ENCODE results near the gene PRRG4.

The PRRG4 gene

DNA sequence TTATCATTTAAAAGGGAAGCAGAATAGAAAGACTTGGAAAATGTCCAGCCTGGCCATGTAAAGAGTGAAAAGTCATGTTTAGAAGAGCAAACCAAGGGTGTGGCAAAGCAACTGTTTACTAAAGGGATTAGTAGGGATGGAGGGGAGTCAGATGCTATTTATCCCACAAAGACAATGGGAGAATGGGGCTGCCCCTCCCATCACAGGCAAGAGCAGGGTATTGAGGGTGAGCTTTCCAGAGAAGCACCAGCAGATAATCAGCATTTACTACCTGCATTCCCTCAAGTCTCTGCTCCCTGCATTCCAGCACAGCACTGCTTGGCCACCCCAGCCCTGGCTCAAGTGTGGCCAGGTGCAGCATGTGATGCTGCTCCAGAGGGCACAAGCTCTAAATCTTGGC lies 44.4 kb downstream of the PRRG4 start:
- Histone ChIP-seq H3K23ac (ENCODE audit: low read length) (no peak overlapping the region), H2BK120ac (ENCODE audit: insufficient read depth, low read length, poor library complexity) (no peak overlapping the region), H3K79me2 (ENCODE audit: control insufficient read depth, insufficient read depth, low read length, poor library complexity) (no peaks in the 10 kb centered on the region), H4K91ac (ENCODE audit: low read depth, low read length) (no peak overlapping the region), H4K12ac (ENCODE audit: low read depth, low read length) (no peak overlapping the region), H3K18ac (ENCODE audit: low read length) (no peak overlapping the region), H3K36me3 (ENCODE audit: control insufficient read depth in 1 of 2, insufficient read depth in 2 of 2, low read length in 2 of 2) (no peaks in the 10 kb centered on the region), H2BK12ac (ENCODE audit: low read length) (no peak overlapping the region), H3K4ac (ENCODE audit: low read depth, low read length) (no peak overlapping the region), H3K27me3 (ENCODE audit: insufficient read depth, low read length) (no peaks in the 10 kb centered on the region), H3K9ac (ENCODE audit: low read length) (no peak overlapping the region), H2AK5ac (ENCODE audit: low read length) (no peak overlapping the region), H3K4me3 (ENCODE audit: low read depth, low read length) (no peak overlapping the region), H3K14ac (ENCODE audit: low read length) (no peak overlapping the region), H3K9me3 (ENCODE audit: insufficient read depth, low read depth, low read length) (no peaks in the 10 kb centered on the region), H3K4me2 (ENCODE audit: low read length) (no peak overlapping the region), H3K79me1 (ENCODE audit: low read length) (no peaks in the 10 kb centered on the region), H4K8ac (ENCODE audit: low read depth, low read length) (no peak overlapping the region), H2BK5ac (ENCODE audit: low read depth, low read length, poor library complexity) (no peak overlapping the region), H2AFZ (ENCODE audit: insufficient read depth, low read length, poor library complexity) (no peak overlapping the region), H3K27ac (ENCODE audit: low read depth, low read length) (no peak overlapping the region), H3K4me1 (ENCODE audit: control insufficient read depth in 1 of 2, insufficient read depth in 2 of 2, low read length in 2 of 2) (no peaks in the 10 kb centered on the region)
- no peak for DNase-seq

DNA sequence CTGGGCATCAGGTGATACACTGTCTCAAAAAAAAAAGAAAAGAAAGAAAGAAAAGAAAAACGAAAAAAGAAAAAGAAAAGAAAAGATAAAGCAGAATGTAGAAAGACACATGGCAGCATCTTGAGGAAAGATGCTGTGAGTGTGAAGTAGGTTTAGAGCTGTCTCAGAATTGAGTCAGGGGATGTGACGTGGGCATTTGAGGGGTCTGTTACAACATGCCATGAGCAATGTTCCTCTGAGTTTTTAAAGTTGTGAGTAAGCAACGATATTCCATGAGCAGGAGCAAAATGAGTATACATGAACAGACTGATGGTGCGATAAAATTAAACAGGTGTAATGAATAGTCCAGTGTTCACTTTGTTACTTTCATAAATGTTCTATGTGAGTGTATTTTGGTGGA lies 51.6 kb downstream of the PRRG4 start:
- Histone ChIP-seq H3K4me1 (ENCODE audit: control insufficient read depth in 1 of 2, insufficient read depth in 2 of 2, low read length in 2 of 2) (no peaks in the 10 kb centered on the region), H2BK120ac (ENCODE audit: insufficient read depth, low read length, poor library complexity) (no peak overlapping the region), H3K4me3 (ENCODE audit: low read depth, low read length) (no peak overlapping the region), H4K12ac (ENCODE audit: low read depth, low read length) (no peak overlapping the region), H3K9me3 (ENCODE audit: insufficient read depth, low read depth, low read length) (no peaks in the 10 kb centered on the region), H3K79me2 (ENCODE audit: control insufficient read depth, insufficient read depth, low read length, poor library complexity) (no peaks in the 10 kb centered on the region), H3K79me1 (ENCODE audit: low read length) (no peaks in the 10 kb centered on the region), H3K18ac (ENCODE audit: low read length) (no peak overlapping the region), H4K8ac (ENCODE audit: low read depth, low read length) (no peak overlapping the region), H2BK12ac (ENCODE audit: low read length) (no peak overlapping the region), H3K36me3 (ENCODE audit: control insufficient read depth in 1 of 2, insufficient read depth in 2 of 2, low read length in 2 of 2) (no peaks in the 10 kb centered on the region), H3K27ac (ENCODE audit: low read depth, low read length) (no peak overlapping the region), H3K14ac (ENCODE audit: low read length) (no peak overlapping the region), H3K23ac (ENCODE audit: low read length) (no peak overlapping the region), H3K27me3 (ENCODE audit: insufficient read depth, low read length) (no peaks in the 10 kb centered on the region), H2AFZ (ENCODE audit: insufficient read depth, low read length, poor library complexity) (no peak overlapping the region), H3K4me2 (ENCODE audit: low read length) (no peak overlapping the region), H3K4ac (ENCODE audit: low read depth, low read length) (no peak overlapping the region), H2BK5ac (ENCODE audit: low read depth, low read length, poor library complexity) (no peak overlapping the region), H3K9ac (ENCODE audit: low read length) (no peak overlapping the region), H2AK5ac (ENCODE audit: low read length) (no peak overlapping the region), H4K91ac (ENCODE audit: low read depth, low read length) (no peak overlapping the region)
- no peak for DNase-seq
- WGBS (ENCODE audit: extremely low coverage, insufficient coverage, insufficient read length): no CpG with 5 or more reads among the region's 4 CpGs

- Histone ChIP-seq H3K23ac (ENCODE audit: low read length) (no peak overlapping the region), H3K27ac (ENCODE audit: low read depth, low read length) (no peak overlapping the region), H3K36me3 (ENCODE audit: control insufficient read depth in 1 of 2, insufficient read depth in 2 of 2, low read length in 2 of 2) (no peaks in the 10 kb centered on the region), H3K79me1 (ENCODE audit: low read length) (no peaks in the 10 kb centered on the region), H3K79me2 (ENCODE audit: control insufficient read depth, insufficient read depth, low read length, poor library complexity) (no peaks in the 10 kb centered on the region), H4K8ac (ENCODE audit: low read depth, low read length) (no peak overlapping the region), H3K4me3 (ENCODE audit: low read depth, low read length) (no peak overlapping the region), H3K27me3 (ENCODE audit: insufficient read depth, low read length) (no peaks in the 10 kb centered on the region), H3K18ac (ENCODE audit: low read length) (no peak overlapping the region), H2BK120ac (ENCODE audit: insufficient read depth, low read length, poor library complexity) (no peak overlapping the region), H4K91ac (ENCODE audit: low read depth, low read length) (no peak overlapping the region), H3K4ac (ENCODE audit: low read depth, low read length) (no peak overlapping the region), H2BK12ac (ENCODE audit: low read length) (no peak overlapping the region), H3K4me1 (ENCODE audit: control insufficient read depth in 1 of 2, insufficient read depth in 2 of 2, low read length in 2 of 2) (no peaks in the 10 kb centered on the region), H3K9ac (ENCODE audit: low read length) (no peak overlapping the region), H3K9me3 (ENCODE audit: insufficient read depth, low read depth, low read length) (no peaks in the 10 kb centered on the region), H2AFZ (ENCODE audit: insufficient read depth, low read length, poor library complexity) (no peak overlapping the region), H2BK5ac (ENCODE audit: low read depth, low read length, poor library complexity) (no peak overlapping the region), H3K14ac (ENCODE audit: low read length) (no peak overlapping the region), H2AK5ac (ENCODE audit: low read length) (no peak overlapping the region), H3K4me2 (ENCODE audit: low read length) (no peak overlapping the region), H4K12ac (ENCODE audit: low read depth, low read length) (no peak overlapping the region)
- no CpG with 5 or more reads among the region's 3 CpGs for WGBS (ENCODE audit: extremely low coverage, insufficient coverage, insufficient read length)
- DNase-seq: no peak
Observed at GRCh38 chr11:32883421-32883820, 53.7 kb downstream of the PRRG4 start.

DNA sequence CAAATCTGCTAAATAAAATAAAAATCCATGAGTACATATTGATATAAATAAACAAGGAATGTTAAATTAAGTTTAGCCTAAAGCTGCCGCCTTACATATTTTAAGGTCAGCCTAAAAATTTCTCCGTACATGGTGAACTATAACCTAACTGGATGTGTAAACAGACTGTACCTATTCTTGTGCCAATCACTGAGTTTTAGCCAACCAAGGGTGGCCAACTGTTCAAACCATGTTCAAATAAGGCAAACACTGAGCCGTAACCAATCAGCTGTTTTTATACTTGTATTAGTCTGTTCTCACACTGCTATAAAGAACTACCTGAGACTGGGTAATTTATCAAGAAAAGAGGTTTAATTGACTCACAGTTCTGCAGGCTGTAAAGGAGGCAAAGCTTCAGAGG lies 54.3 kb downstream of the PRRG4 start:
- H3K4me2 ChIP-seq (ENCODE audit: low read length): no peak overlapping the region
- H4K12ac ChIP-seq (ENCODE audit: low read depth, low read length): no peak overlapping the region
- H2BK5ac ChIP-seq (ENCODE audit: low read depth, low read length, poor library complexity): no peak overlapping the region
- DNase-seq: no peak
- no peaks in the 10 kb centered on the region for H3K36me3 ChIP-seq (ENCODE audit: control insufficient read depth in 1 of 2, insufficient read depth in 2 of 2, low read length in 2 of 2)
- H3K9ac ChIP-seq (ENCODE audit: low read length): no peak overlapping the region
- no peaks in the 10 kb centered on the region for H3K4me1 ChIP-seq (ENCODE audit: control insufficient read depth in 1 of 2, insufficient read depth in 2 of 2, low read length in 2 of 2)
- H3K4me3 ChIP-seq (ENCODE audit: low read depth, low read length): no peak overlapping the region
- H3K14ac ChIP-seq (ENCODE audit: low read length): no peak overlapping the region
- no peaks in the 10 kb centered on the region for H3K79me2 ChIP-seq (ENCODE audit: control insufficient read depth, insufficient read depth, low read length, poor library complexity)
- no peaks in the 10 kb centered on the region for H3K9me3 ChIP-seq (ENCODE audit: insufficient read depth, low read depth, low read length)
- no CpG with 5 or more reads among the region's 3 CpGs for WGBS (ENCODE audit: extremely low coverage, insufficient coverage, insufficient read length)
- no peak overlapping the region for H2BK120ac ChIP-seq (ENCODE audit: insufficient read depth, low read length, poor library complexity)
- H4K8ac ChIP-seq (ENCODE audit: low read depth, low read length): no peak overlapping the region
- H2BK12ac ChIP-seq (ENCODE audit: low read length): no peak overlapping the region
- no peak overlapping the region for H2AFZ ChIP-seq (ENCODE audit: insufficient read depth, low read length, poor library complexity)
- no peak overlapping the region for H3K23ac ChIP-seq (ENCODE audit: low read length)
- no peaks in the 10 kb centered on the region for H3K27me3 ChIP-seq (ENCODE audit: insufficient read depth, low read length)
- no peak overlapping the region for H3K4ac ChIP-seq (ENCODE audit: low read depth, low read length)
- no peak overlapping the region for H3K18ac ChIP-seq (ENCODE audit: low read length)
- no peaks in the 10 kb centered on the region for H3K79me1 ChIP-seq (ENCODE audit: low read length)
- no peak overlapping the region for H3K27ac ChIP-seq (ENCODE audit: low read depth, low read length)
- no peak overlapping the region for H4K91ac ChIP-seq (ENCODE audit: low read depth, low read length)
- H2AK5ac ChIP-seq (ENCODE audit: low read length): no peak overlapping the region
